Neural crest cell (in vitro differentiated cells): ENCODE measurements around the gene LCP2. TPM values are rescaled to one million over a fixed set of nuclear protein-coding genes. Genes with fewer than 3 reads are reported as not detected.

Experiments used
- DNase-seq: peaks from one replicate; pipeline ENCODE4 v3.0.0; 2021; ENCODE audit warnings: low read depth, mixed read lengths, low spot score
- H3K27ac Mint-ChIP-seq: one replicate; pipeline ENCODE4 v1.8.0; 2021; ENCODE audit warnings: mild to moderate bottlenecking, mixed read lengths; ENCODE audit not compliant: unreplicated experiment
- H3K27me3 Mint-ChIP-seq: 2 replicates; pipeline ENCODE4 v1.8.0; 2021; ENCODE audit warnings: low read depth, mild to moderate bottlenecking, mixed read lengths
- H3K36me3 Mint-ChIP-seq: 2 replicates; pipeline ENCODE4 v1.8.0; 2021; ENCODE audit warnings: low read depth, mild to moderate bottlenecking, mixed read lengths
- H3K4me1 Mint-ChIP-seq: 2 replicates; pipeline ENCODE4 v1.8.0; 2021; ENCODE audit warnings: mixed read lengths
- H3K4me3 Mint-ChIP-seq: one replicate; pipeline ENCODE4 v1.8.0; 2021; ENCODE audit warnings: mild to moderate bottlenecking, mixed read lengths
- H3K9me3 Mint-ChIP-seq: 2 replicates; pipeline ENCODE4 v1.8.0; 2021; ENCODE audit warnings: mixed read lengths
- CTCF ChIP-seq: fragments of 200-600 bp; sonication (generic); conservative IDR thresholded peaks from 2 replicates; pipeline ENCODE4 v1.5.0; 2021; ENCODE audit warnings: antibody characterized with exemption, mild to moderate bottlenecking
- long read RNA-seq: library from polyadenylated mRNA; unstranded; transcript quantifications from one replicate; pipeline ENCODE4 v2.0.0, GENCODE V29; 2020
- total RNA-seq: library from RNA; stranded (reverse); gene quantifications from 2 replicates; pipeline ENCODE4 v1.2.1, GENCODE V29; 2021

The LCP2 gene
- total RNA-seq, result not detected in 2 replicates
- long read RNA-seq, result 0 reads

- Mint-ChIP-seq H3K27me3 (no peaks in the 10 kb centered on the region), H3K36me3 (no peaks in the 10 kb centered on the region), H3K4me3 (no peak within 1 kb of the TSS), H3K4me1 (peaks cover 12% of the 10 kb centered on the region), H3K9me3 (peaks cover 3% of the 10 kb centered on the region), H3K27ac (no peak within 1 kb of the TSS)
- no peak for DNase-seq
- no peak for TF ChIP-seq CTCF
These were observed at the start of gene LCP2 for GRCh38 chr5:170297589-170298462. Gene LCP2 (minus strand): TSS chr5:170297777. CDS start chr5:170297611, 166 bp downstream.

GRCh38 chr5:170347022-170347567, 49.5 kb upstream of the LCP2 start:
- Mint-ChIP-seq H3K36me3 (no peaks in the 10 kb centered on the region), H3K27me3 (peaks cover 19% of the 10 kb centered on the region), H3K27ac (no peak overlapping the region), H3K9me3 (peaks cover 13% of the 10 kb centered on the region), H3K4me1 (no peaks in the 10 kb centered on the region), H3K4me3 (no peak overlapping the region)
- TF ChIP-seq CTCF, result no peak
- no peak for DNase-seq

- no peak for TF ChIP-seq CTCF
These were observed 48.4 kb upstream of the LCP2 start for GRCh38 chr5:170345971-170346370.

GRCh38 chr5:170343177-170343576, 45.6 kb upstream of the LCP2 start:
- Mint-ChIP-seq H3K27me3 (no peaks in the 10 kb centered on the region), H3K4me3 (no peak overlapping the region), H3K36me3 (peaks cover 3% of the 10 kb centered on the region), H3K27ac (no peak overlapping the region), H3K4me1 (peaks cover 5% of the 10 kb centered on the region), H3K9me3 (peaks cover 13% of the 10 kb centered on the region)
- no peak for TF ChIP-seq CTCF
- no peak for DNase-seq

More at GRCh38 chr5:170345971-170346370, 48.4 kb upstream of the LCP2 start:
- Mint-ChIP-seq H3K36me3 (peaks cover 3% of the 10 kb centered on the region), H3K4me3 (no peak overlapping the region), H3K27ac (no peak overlapping the region), H3K4me1 (no peaks in the 10 kb centered on the region), H3K27me3 (peaks cover 10% of the 10 kb centered on the region), H3K9me3 (peaks cover 13% of the 10 kb centered on the region)
- no peak for DNase-seq

- Mint-ChIP-seq H3K4me1 (peaks cover 5% of the 10 kb centered on the region), H3K9me3 (peaks cover 13% of the 10 kb centered on the region), H3K27ac (no peak overlapping the region)
These were observed 44.7 kb upstream of the LCP2 start for GRCh38 chr5:170342153-170342725.

More at GRCh38 chr5:170342153-170342725, 44.7 kb upstream of the LCP2 start:
- peaks cover 3% of the 10 kb centered on the region for H3K36me3 Mint-ChIP-seq
- H3K4me3 Mint-ChIP-seq, result no peak overlapping the region
- TF ChIP-seq CTCF, result no peak
- DNase-seq, result no peak
- no peaks in the 10 kb centered on the region for H3K27me3 Mint-ChIP-seq
